Measurements from ENCODE around the gene LAMC2. TPM values are rescaled to one million over a fixed set of nuclear protein-coding genes. Genes with fewer than 3 reads are reported as not detected.
A peak's percentile ranks its signal among the peaks of the same experiment; 100 is the strongest.

Gene LAMC2
- total and polyA plus RNA-seq, 9 donors: 0.47 to 33.7 (median 2.9) TPM

DNA sequence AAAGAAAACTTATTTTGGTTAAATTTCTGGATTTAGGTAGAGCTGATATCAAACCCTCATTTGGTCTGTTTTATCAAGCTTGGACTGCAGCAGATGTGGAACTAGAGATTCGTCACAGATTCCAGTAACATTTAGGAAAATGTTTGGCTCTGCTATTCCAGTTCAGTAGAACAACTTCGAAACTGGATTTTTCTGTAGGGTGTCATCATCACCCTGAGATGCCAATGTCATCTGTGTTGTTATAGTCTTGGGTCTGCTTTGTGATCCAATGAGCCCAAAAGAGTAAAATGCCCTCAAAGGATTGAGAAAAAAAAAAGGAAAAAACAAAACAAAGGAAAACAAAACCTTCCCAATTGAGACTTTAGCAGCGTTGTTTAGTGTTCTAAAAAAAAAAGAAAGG is 55.4 kb downstream of the LAMC2 start:
- intact Hi-C loops (cut with DNase I): loop anchor here in 1 of 4 donors (5.0 kb wide), 1 partner anchor 219 kb away; the partner anchor contains the start of gene LAMC1
- H3K36me3 ChIP-seq: no peaks in the 10 kb centered on the region
- peak overlapping the region in 1 of 2 donors; percentile 84 for H3K27ac ChIP-seq
- no peaks in the 10 kb centered on the region for H3K27me3 ChIP-seq
- H3K4me1 ChIP-seq (ENCODE audit: insufficient read depth): peaks cover 7% of the 10 kb centered on the region
- 41 to 43% (median 42%) methylated on average over 3 of the region's 3 CpGs for WGBS, 3 donors
- H3K9me3 ChIP-seq: no peaks in the 10 kb centered on the region
- TF ChIP-seq EP300 (IDR thresholded peaks at IDR 0.05) (no peak), POLR2A (IDR thresholded peaks at IDR 0.05) (no peak), CTCF (IDR thresholded peaks at IDR 0.05) (no peak)
- DNase-seq: no peak
- H3K4me3 ChIP-seq: no peak overlapping the region

DNA sequence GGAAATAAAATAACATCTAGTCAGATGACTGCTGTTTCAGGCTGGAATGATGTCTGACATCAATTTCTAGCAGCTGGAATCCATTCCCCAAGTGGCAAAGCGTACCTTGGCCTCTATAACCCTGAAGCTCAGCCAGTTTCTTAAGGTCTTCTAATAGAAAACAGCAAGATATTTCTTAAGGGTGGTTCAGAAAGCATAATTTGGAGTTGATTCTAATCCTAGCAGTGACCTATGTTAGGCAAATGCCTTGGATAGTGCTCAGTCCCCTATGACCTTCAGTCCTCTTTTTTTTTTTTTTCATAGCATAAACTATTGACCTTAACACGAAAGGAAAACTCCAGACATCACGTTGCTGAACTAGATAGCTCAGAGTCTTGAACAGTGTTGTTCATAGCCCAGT is 56.5 kb downstream of the LAMC2 start:
- WGBS, 3 donors: 6 to 24% (median 12%) methylated on average over 3 of the region's 3 CpGs
- DNase-seq: no peak
- Histone ChIP-seq H3K4me3 (no peak overlapping the region), H3K27me3 (no peaks in the 10 kb centered on the region), H3K36me3 (no peaks in the 10 kb centered on the region), H3K27ac (peak overlapping the region; percentile 13 to 84), H3K4me1 (ENCODE audit: insufficient read depth) (peaks cover 7% of the 10 kb centered on the region), H3K9me3 (no peaks in the 10 kb centered on the region)
- no peak for TF ChIP-seq POLR2A (IDR thresholded peaks at IDR 0.05)
- TF ChIP-seq EP300 (IDR thresholded peaks at IDR 0.05): no peak
- no peak for TF ChIP-seq CTCF (IDR thresholded peaks at IDR 0.05)
- intact Hi-C loops (cut with DNase I): loop anchor here in 1 of 4 donors (5.0 kb wide), 1 partner anchor 220 kb away; the partner anchor contains the start of gene LAMC1

- DNase-seq: peak in 2 of 5 donors; percentile 42 to 53
- 74 to 89% (median 84%) methylated on average over 5 of the region's 5 CpGs for WGBS, 3 donors
- intact Hi-C loops (cut with DNase I): loop anchor here in 1 of 4 donors (5.0 kb wide), 1 partner anchor 221 kb away; the partner anchor contains the start of gene LAMC1
- Histone ChIP-seq H3K27ac (peak overlapping the region; percentile 13 to 84), H3K9me3 (no peaks in the 10 kb centered on the region), H3K4me3 (no peak overlapping the region), H3K36me3 (no peaks in the 10 kb centered on the region), H3K4me1 (ENCODE audit: insufficient read depth) (peaks cover 7% of the 10 kb centered on the region), H3K27me3 (no peaks in the 10 kb centered on the region)
- TF ChIP-seq POLR2A (IDR thresholded peaks at IDR 0.05) (no peak), EP300 (IDR thresholded peaks at IDR 0.05) (peak; percentile 37)
Observed at GRCh38 chr1:183243161-183244050, 57.3 kb downstream of the LAMC2 start.

DNA sequence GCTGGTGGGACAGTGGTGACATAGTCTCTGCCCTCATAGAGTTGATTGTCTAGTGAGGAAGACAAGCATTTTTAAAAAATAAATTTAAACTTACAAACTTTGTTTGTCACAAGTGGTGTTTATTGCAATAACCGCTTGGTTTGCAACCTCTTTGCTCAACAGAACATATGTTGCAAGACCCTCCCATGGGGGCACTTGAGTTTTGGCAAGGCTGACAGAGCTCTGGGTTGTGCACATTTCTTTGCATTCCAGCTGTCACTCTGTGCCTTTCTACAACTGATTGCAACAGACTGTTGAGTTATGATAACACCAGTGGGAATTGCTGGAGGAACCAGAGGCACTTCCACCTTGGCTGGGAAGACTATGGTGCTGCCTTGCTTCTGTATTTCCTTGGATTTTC is 58.4 kb downstream of the LAMC2 start:
- TF ChIP-seq EP300 (IDR thresholded peaks at IDR 0.05): peak; percentile 76
- no peak for TF ChIP-seq POLR2A (IDR thresholded peaks at IDR 0.05)
- no peak for TF ChIP-seq CTCF (IDR thresholded peaks at IDR 0.05)
- Histone ChIP-seq H3K27me3 (no peaks in the 10 kb centered on the region), H3K4me3 (no peak overlapping the region), H3K27ac (peak overlapping the region in 1 of 2 donors; percentile 84), H3K9me3 (no peaks in the 10 kb centered on the region), H3K4me1 (ENCODE audit: insufficient read depth) (peaks cover 7% of the 10 kb centered on the region), H3K36me3 (no peaks in the 10 kb centered on the region)
- 55 to 79% (median 71%) methylated on average over 1 of the region's 1 CpG for WGBS, 3 donors
- DNase-seq: peak in 4 of 5 donors; percentile 25 to 87 (median 48)
- intact Hi-C loops (cut with DNase I): loop anchor here in 1 of 4 donors (5.0 kb wide), 1 partner anchor 222 kb away; the partner anchor contains the start of gene LAMC1

Data from ovary (tissue), 9 donors.